Measurements from ENCODE around the gene DUS4L.

Gene DUS4L

GRCh38 chr7:107593025-107593410, 29.2 kb downstream of the DUS4L start:
- Mint-ChIP-seq H3K4me1 (ENCODE audit: low read depth) (no peaks in the 10 kb centered on the region), H3K9me3 (ENCODE audit: low read depth) (no peaks in the 10 kb centered on the region), H3K36me3 (peaks cover 10% of the 10 kb centered on the region), H3K27me3 (no peaks in the 10 kb centered on the region), H3K27ac (no peak overlapping the region), H3K4me3 (no peak overlapping the region)

- Mint-ChIP-seq H3K4me1 (ENCODE audit: low read depth) (no peaks in the 10 kb centered on the region), H3K9me3 (ENCODE audit: low read depth) (no peaks in the 10 kb centered on the region), H3K27me3 (no peaks in the 10 kb centered on the region)
These were observed 31.4 kb downstream of the DUS4L start for GRCh38 chr7:107594961-107595737.

GRCh38 chr7:107596881-107597581, 33.3 kb downstream of the DUS4L start:
- peaks cover 13% of the 10 kb centered on the region for H3K36me3 Mint-ChIP-seq
- H3K4me3 Mint-ChIP-seq = no peak overlapping the region
- H3K27ac Mint-ChIP-seq = no peak overlapping the region
- no peaks in the 10 kb centered on the region for H3K9me3 Mint-ChIP-seq (ENCODE audit: low read depth)
- H3K27me3 Mint-ChIP-seq = no peaks in the 10 kb centered on the region
- H3K4me1 Mint-ChIP-seq (ENCODE audit: low read depth) = no peaks in the 10 kb centered on the region

More at GRCh38 chr7:107594961-107595737, 31.4 kb downstream of the DUS4L start:
- Mint-ChIP-seq H3K27ac (no peak overlapping the region), H3K4me3 (no peak overlapping the region), H3K36me3 (peaks cover 10% of the 10 kb centered on the region)

- H3K27me3 Mint-ChIP-seq = no peaks in the 10 kb centered on the region
- no peak overlapping the region for H3K4me3 Mint-ChIP-seq
- no peaks in the 10 kb centered on the region for H3K4me1 Mint-ChIP-seq (ENCODE audit: low read depth)
- no peaks in the 10 kb centered on the region for H3K9me3 Mint-ChIP-seq (ENCODE audit: low read depth)
- no peak overlapping the region for H3K27ac Mint-ChIP-seq
- peaks cover 13% of the 10 kb centered on the region for H3K36me3 Mint-ChIP-seq
These were observed 33.8 kb downstream of the DUS4L start for GRCh38 chr7:107597582-107597916.

DNA sequence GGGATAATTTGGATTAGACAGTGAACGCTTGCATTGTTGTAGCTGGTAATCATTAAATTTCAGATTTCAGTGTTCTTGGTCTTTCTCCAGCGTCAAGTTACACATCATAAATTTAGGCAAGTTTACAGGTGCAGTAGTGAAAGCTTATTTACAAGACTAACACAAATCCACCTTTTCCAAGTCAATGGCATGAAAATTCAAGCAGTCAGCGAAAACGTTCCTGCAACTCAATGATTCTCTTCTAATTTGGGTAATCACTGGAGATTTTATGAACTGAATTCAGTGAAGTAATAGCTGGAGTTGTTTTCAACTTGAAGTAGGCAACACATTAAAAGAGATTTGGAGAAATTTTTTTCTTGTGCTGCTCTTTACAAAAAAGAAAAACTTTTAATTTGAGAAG, 34.2 kb downstream of the DUS4L start:
- no peaks in the 10 kb centered on the region for H3K27me3 Mint-ChIP-seq
- H3K27ac Mint-ChIP-seq = no peak overlapping the region
- H3K4me3 Mint-ChIP-seq = no peak overlapping the region
- H3K9me3 Mint-ChIP-seq (ENCODE audit: low read depth) = no peaks in the 10 kb centered on the region
- no peaks in the 10 kb centered on the region for H3K4me1 Mint-ChIP-seq (ENCODE audit: low read depth)
- H3K36me3 Mint-ChIP-seq = peaks cover 13% of the 10 kb centered on the region

DNA sequence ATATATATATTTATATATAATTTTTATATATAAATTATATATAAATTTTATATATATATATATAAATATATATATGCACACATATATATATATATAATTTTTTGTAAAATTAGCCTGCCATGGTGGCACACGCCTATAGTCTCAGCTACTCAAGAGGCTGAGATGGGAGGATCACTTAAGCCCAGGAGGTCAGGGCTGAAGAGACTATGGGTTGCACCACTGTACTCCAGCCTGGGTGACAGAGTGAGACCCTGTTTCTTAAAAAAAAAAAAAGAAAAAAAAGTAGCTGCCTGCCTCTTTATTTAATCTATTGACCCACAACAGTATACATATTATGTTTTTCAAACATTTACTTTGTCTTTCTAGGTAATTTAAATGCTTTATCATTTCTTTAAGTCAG, 35.5 kb downstream of the DUS4L start:
- no peak overlapping the region for H3K27ac Mint-ChIP-seq
- no peak overlapping the region for H3K4me3 Mint-ChIP-seq
- H3K27me3 Mint-ChIP-seq = no peaks in the 10 kb centered on the region
- H3K9me3 Mint-ChIP-seq (ENCODE audit: low read depth) = no peaks in the 10 kb centered on the region
- peaks cover 11% of the 10 kb centered on the region for H3K36me3 Mint-ChIP-seq
- no peaks in the 10 kb centered on the region for H3K4me1 Mint-ChIP-seq (ENCODE audit: low read depth)

DNA sequence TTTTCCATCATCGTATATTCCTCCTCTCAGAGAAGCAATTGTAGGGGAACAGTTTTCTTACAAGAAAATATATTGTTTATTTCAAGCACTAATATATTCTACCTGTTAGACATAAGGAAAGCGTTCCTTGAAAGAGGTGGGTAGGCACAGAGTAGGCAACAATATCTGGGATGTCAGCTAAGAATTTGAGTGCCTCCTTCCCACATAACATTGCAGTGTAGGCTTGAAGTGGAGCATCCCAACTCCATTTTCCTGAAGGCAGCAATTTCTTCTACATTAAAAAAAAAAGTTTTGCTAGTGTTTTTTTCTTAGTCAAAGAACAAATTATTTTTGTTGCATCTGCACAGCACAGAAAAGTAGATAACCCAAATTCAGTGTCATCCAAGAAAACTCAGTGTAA, 37.0 kb downstream of the DUS4L start:
- no peaks in the 10 kb centered on the region for H3K4me1 Mint-ChIP-seq (ENCODE audit: low read depth)
- peaks cover 7% of the 10 kb centered on the region for H3K36me3 Mint-ChIP-seq
- no peaks in the 10 kb centered on the region for H3K27me3 Mint-ChIP-seq
- H3K9me3 Mint-ChIP-seq (ENCODE audit: low read depth) = no peaks in the 10 kb centered on the region
- no peak overlapping the region for H3K4me3 Mint-ChIP-seq
- no peak overlapping the region for H3K27ac Mint-ChIP-seq

DNA sequence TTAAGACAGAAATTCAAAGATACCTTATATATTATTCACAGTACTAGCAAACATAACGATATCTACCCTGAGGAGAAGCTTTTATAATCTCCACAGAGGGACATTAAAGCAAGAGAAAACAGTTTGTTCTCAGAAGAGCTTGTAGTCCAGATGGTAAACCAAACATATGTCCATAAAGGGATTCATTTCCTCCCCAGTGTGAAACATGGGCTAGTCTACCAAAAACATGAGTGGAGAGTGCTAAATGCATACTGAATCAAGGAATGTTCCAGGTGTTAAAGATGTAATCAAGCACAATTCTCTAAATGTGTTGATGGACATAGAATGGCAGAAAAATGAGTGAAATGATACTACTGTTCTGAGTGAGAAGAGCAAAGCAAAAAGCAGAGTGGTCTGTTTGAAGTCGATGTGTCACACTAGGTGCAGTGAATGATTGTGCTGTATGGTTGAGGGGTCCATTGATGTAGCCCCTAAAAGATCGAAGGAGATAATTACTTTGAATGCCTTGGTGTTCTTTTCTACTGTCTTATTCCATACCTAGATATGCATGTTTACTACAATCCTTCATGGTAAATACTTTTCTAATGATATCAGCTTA, 41.5 kb downstream of the DUS4L start:
- no peak overlapping the region for H3K27ac Mint-ChIP-seq
- no peaks in the 10 kb centered on the region for H3K27me3 Mint-ChIP-seq
- no peak overlapping the region for H3K4me3 Mint-ChIP-seq
- peaks cover 15% of the 10 kb centered on the region for H3K36me3 Mint-ChIP-seq
- no peaks in the 10 kb centered on the region for H3K9me3 Mint-ChIP-seq (ENCODE audit: low read depth)
- H3K4me1 Mint-ChIP-seq (ENCODE audit: low read depth) = no peaks in the 10 kb centered on the region

DNA sequence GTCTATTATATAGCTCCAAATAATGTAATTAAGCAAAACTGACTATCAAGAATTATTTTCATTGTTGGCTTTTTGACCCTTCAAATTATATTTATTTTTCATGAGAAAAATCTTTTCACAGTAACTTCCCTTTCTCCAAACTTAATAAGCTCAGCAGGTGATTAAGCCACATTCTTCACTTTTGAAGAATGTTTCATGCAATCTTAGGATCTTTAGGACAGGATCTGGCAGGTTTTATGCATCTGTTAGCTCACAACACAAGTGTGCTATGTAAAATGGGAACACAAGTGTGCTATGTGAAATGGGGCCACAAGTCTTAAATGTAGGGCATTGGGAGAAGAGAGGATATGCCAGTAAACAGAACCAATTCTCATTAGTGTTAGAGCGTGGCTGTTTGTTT, 42.5 kb downstream of the DUS4L start:
- Mint-ChIP-seq H3K27me3 (no peaks in the 10 kb centered on the region), H3K9me3 (ENCODE audit: low read depth) (no peaks in the 10 kb centered on the region), H3K4me3 (no peak overlapping the region), H3K36me3 (peaks cover 15% of the 10 kb centered on the region), H3K4me1 (ENCODE audit: low read depth) (no peaks in the 10 kb centered on the region), H3K27ac (no peak overlapping the region)

DNA sequence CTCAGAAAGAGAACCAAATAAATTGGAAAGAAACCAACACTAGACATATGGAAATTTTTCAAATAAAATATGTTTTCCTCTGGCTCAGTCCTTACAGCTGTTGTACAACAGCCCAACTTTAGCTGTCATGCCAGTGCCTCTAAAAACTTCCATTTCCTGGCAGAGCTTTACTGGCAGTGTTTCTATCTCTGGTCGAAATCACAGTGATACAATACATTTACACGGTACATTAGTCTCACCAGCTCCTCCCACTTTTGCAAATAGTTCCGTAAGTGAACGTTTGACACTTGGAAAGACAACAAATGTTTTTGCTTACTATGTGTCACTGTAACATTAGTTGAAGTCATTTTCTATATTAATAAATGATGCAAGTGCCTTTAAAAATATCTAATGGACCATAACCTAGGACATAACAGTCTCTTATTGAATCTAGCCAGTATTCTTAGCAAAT, 46.1 kb downstream of the DUS4L start:
- Mint-ChIP-seq H3K4me1 (ENCODE audit: low read depth) (no peaks in the 10 kb centered on the region), H3K27me3 (no peaks in the 10 kb centered on the region), H3K9me3 (ENCODE audit: low read depth) (no peaks in the 10 kb centered on the region), H3K36me3 (peaks cover 25% of the 10 kb centered on the region), H3K27ac (no peak overlapping the region), H3K4me3 (no peak overlapping the region)

DNA sequence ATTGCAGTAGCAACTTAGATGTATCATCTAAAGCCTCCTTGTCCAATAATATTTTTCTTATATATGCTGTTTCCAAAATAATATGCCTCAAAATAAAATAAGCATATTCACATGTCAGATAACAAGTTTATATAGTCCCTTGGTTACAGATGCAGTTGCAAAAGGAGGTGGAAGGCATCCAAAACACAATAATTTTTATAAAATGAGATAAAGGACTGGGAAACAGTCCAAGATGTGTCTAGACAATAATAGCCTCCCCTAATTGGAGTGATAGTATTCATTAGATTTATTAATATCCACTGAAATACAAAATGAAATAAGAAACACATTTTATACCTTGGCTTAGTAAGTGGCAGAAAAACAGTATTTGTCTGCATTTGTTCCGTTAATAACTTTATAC, 46.6 kb downstream of the DUS4L start:
- Mint-ChIP-seq H3K4me1 (ENCODE audit: low read depth) (no peaks in the 10 kb centered on the region), H3K27me3 (no peaks in the 10 kb centered on the region)

DNA sequence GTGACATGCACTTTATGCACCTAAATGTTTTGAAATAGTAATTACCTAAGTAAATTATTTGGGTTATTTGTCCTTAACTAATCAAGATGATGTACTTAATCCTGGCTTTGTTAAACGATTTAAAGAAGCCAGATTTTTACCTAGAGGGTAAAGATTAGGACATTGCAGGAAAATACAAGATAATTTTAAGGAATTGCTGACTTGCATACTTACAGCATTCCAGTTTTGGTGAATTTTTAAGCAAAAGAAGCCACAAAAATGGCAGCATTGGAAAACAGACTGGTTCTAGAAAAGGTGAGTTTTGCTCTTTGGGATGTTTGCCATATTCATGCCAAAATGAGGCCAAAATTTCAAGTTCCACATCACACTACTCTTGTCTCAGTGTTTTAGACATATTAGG, 49.7 kb downstream of the DUS4L start:
- no peaks in the 10 kb centered on the region for H3K27me3 Mint-ChIP-seq
- H3K4me1 Mint-ChIP-seq (ENCODE audit: low read depth) = no peaks in the 10 kb centered on the region
- no peak overlapping the region for H3K4me3 Mint-ChIP-seq
- H3K27ac Mint-ChIP-seq = no peak overlapping the region
- peaks cover 31% of the 10 kb centered on the region for H3K36me3 Mint-ChIP-seq
- H3K9me3 Mint-ChIP-seq (ENCODE audit: low read depth) = no peaks in the 10 kb centered on the region

More for the DNA sequence above, 46.6 kb downstream of the DUS4L start:
- H3K36me3 Mint-ChIP-seq = peaks cover 28% of the 10 kb centered on the region
- H3K4me3 Mint-ChIP-seq = no peak overlapping the region
- no peaks in the 10 kb centered on the region for H3K9me3 Mint-ChIP-seq (ENCODE audit: low read depth)
- no peak overlapping the region for H3K27ac Mint-ChIP-seq

- Mint-ChIP-seq H3K4me1 (ENCODE audit: low read depth) (no peaks in the 10 kb centered on the region), H3K4me3 (no peak overlapping the region), H3K27ac (no peak overlapping the region), H3K27me3 (no peaks in the 10 kb centered on the region), H3K9me3 (ENCODE audit: low read depth) (no peaks in the 10 kb centered on the region), H3K36me3 (peaks cover 26% of the 10 kb centered on the region)
These were observed 50.2 kb downstream of the DUS4L start for GRCh38 chr7:107613948-107614347.

GRCh38 chr7:107614425-107614824, 50.7 kb downstream of the DUS4L start:
- peaks cover 24% of the 10 kb centered on the region for H3K36me3 Mint-ChIP-seq
- no peaks in the 10 kb centered on the region for H3K9me3 Mint-ChIP-seq (ENCODE audit: low read depth)
- no peak overlapping the region for H3K4me3 Mint-ChIP-seq
- no peaks in the 10 kb centered on the region for H3K27me3 Mint-ChIP-seq
- no peaks in the 10 kb centered on the region for H3K4me1 Mint-ChIP-seq (ENCODE audit: low read depth)
- no peak overlapping the region for H3K27ac Mint-ChIP-seq

GRCh38 chr7:107615910-107616680, 52.3 kb downstream of the DUS4L start:
- no peak overlapping the region for H3K4me3 Mint-ChIP-seq
- H3K27ac Mint-ChIP-seq = no peak overlapping the region
- H3K9me3 Mint-ChIP-seq (ENCODE audit: low read depth) = no peaks in the 10 kb centered on the region
- H3K4me1 Mint-ChIP-seq (ENCODE audit: low read depth) = no peaks in the 10 kb centered on the region
- H3K36me3 Mint-ChIP-seq = peaks cover 20% of the 10 kb centered on the region
- H3K27me3 Mint-ChIP-seq = no peaks in the 10 kb centered on the region

Data from activated naive CD8-positive, alpha-beta T cell (primary cell).